PC-3 (cell line): Measurements from ENCODE around the gene CD248. TPM values are rescaled to one million over a fixed set of nuclear protein-coding genes. Genes with fewer than 3 reads are reported as not detected.

Experiments used
- ATAC-seq: fragments of 200-7000 bp; cut with Tn5 transposase; 2 replicates; pipeline ENCODE4 v1.9.1; 2020; ENCODE audit warnings: mild to moderate bottlenecking, moderate library complexity
- BruUV-seq: library from RNA; stranded (reverse); fragments of 400-500 nt; replicated peaks from 2 replicates; lab custom pipeline; 2021; lab: Mats Ljungman, UMichigan
- CTCF ChIA-PET: fragments of 300-600 bp; sonication (Branson Sonifier 250); formaldehyde crosslinking; loops from one replicate; lab custom pipeline; 2022; ENCODE audit warnings: antibody characterized with exemption; lab: Charles Lee
- POLR2A ChIA-PET: fragments of 300-600 bp; sonication (Branson Sonifier 250); formaldehyde crosslinking; loops from one replicate; lab custom pipeline; 2022; ENCODE audit warnings: antibody characterized with exemption; ENCODE audit not compliant: unreplicated experiment; lab: Charles Lee
- DNase-seq: peaks from one replicate; pipeline ENCODE4 v3.0.0-alpha.2; 2015
- H2AFZ ChIP-seq: fragments of 300-600 bp; sonication (generic); 2 replicates; pipeline ENCODE4 v1.6.0; 2016; ENCODE audit warnings: antibody characterized with exemption, low read length
- H3F3A ChIP-seq: fragments of 300-600 bp; sonication (generic); one replicate; pipeline ENCODE4 v1.6.0; 2017; ENCODE audit warnings: antibody characterized with exemption, low read length, control low read depth, mild to moderate bottlenecking; ENCODE audit not compliant: unreplicated experiment
- H3K27ac ChIP-seq: fragments of 300-600 bp; sonication (generic); 2 replicates; pipeline ENCODE4 v1.5.1; 2016; ENCODE audit warnings: mild to moderate bottlenecking, low read length
- H3K27me3 ChIP-seq: fragments of 300-600 bp; sonication (generic); 2 replicates; pipeline ENCODE4 v1.6.1; 2016; ENCODE audit warnings: low read length, mixed read lengths
- H3K36me3 ChIP-seq: fragments of 300-600 bp; sonication (generic); 2 replicates; pipeline ENCODE4 v1.6.1; 2016; ENCODE audit warnings: low read depth, mixed run types, low read length, mixed read lengths
- H3K4me1 ChIP-seq: fragments of 300-600 bp; sonication (generic); 2 replicates; pipeline ENCODE4 v1.5.1; 2016; ENCODE audit warnings: low read length; ENCODE audit not compliant: insufficient read depth
- H3K4me2 ChIP-seq: fragments of 300-600 bp; sonication (generic); 2 replicates; pipeline ENCODE4 v1.6.0; 2016; ENCODE audit warnings: low read length
- H3K4me3 ChIP-seq: fragments of 300-600 bp; sonication (generic); 2 replicates; pipeline ENCODE4 v1.5.1; 2016; ENCODE audit warnings: mild to moderate bottlenecking, low read length, mixed read lengths
- H3K79me2 ChIP-seq: fragments of 300-600 bp; sonication (generic); 2 replicates; pipeline ENCODE4 v1.6.1; 2017; ENCODE audit warnings: low read length, mixed read lengths
- H3K9ac ChIP-seq: fragments of 300-600 bp; sonication (generic); 2 replicates; pipeline ENCODE4 v1.6.0; 2016; ENCODE audit warnings: mild to moderate bottlenecking, low read length
- H3K9me2 ChIP-seq: fragments of 300-600 bp; sonication (generic); replicated peaks from 2 replicates; pipeline ENCODE4 v1.6.1; 2016; ENCODE audit warnings: mixed run types, low read length, mixed read lengths
- H3K9me3 ChIP-seq: fragments of 300-600 bp; sonication (generic); 2 replicates; pipeline ENCODE4 v1.6.1; 2016; ENCODE audit warnings: low read length, mixed read lengths
- H4K20me1 ChIP-seq: fragments of 300-600 bp; sonication (generic); 2 replicates; pipeline ENCODE4 v1.6.1; 2016; ENCODE audit warnings: low read length, mixed read lengths
- CTCF ChIP-seq: fragments of 300-600 bp; sonication (generic); conservative IDR thresholded peaks from 2 replicates; pipeline ENCODE4 v1.5.1; 2017; ENCODE audit warnings: antibody characterized with exemption, low read depth, mild to moderate bottlenecking, low read length
- EZH2 ChIP-seq: fragments of 300-600 bp; sonication (generic); IDR thresholded peaks from one replicate; pipeline ENCODE4 v1.6.1; 2017; ENCODE audit warnings: antibody characterized with exemption, mild to moderate bottlenecking, low read length; ENCODE audit not compliant: unreplicated experiment
- EZH2phosphoT487 ChIP-seq: fragments of 300-600 bp; sonication (generic); IDR thresholded peaks from 2 replicates; pipeline ENCODE4 v1.6.1; 2018; ENCODE audit warnings: mild to moderate bottlenecking, antibody characterized with exemption, low read length, borderline replicate concordance
- intact Hi-C: fragments of 100-400 bp; cut with micrococcal nuclease; formaldehyde crosslinking; loops from 2 replicates; pipeline ENCODE4 v1.9.0; 2023
- total RNA-seq: library from RNA; depleted of rRNA; stranded (reverse); fragments of >200 nt; gene quantifications from 2 replicates; pipeline ENCODE4 v1.2.3, GENCODE V29; 2014

CD248 gene
- total RNA-seq, 1 experiment from 2014 or later: not detected

DNA sequence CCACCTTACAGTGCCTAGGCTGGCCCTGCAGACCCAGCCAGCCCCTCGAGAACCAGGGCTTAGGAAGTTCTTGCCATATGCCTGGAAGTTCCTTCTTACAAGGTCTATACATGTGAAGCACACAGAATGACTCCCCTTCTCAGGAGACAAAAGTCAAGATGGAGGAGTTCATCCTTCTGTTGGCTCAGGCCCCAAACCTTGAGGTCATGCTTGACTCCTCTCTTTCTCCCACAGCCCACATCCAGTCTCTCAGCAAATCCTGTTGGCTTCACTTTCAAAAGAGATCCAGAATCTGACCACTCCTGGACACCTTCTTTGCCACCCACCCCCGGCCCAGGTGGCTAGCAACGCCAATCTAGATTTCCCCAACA, 1.7 kb upstream of the CD248 start:
- ChIA-PET POLR2A (no interaction called here), CTCF (no interaction called here)
- no peak for ATAC-seq
- Histone ChIP-seq H3K27me3 (no peaks in the 10 kb centered on the region), H3K9ac (no peak overlapping the region), H3K79me2 (no peaks in the 10 kb centered on the region), H3K9me2 (no peaks in the 10 kb centered on the region), H4K20me1 (no peaks in the 10 kb centered on the region), H3K27ac (no peak overlapping the region), H3K36me3 (no peaks in the 10 kb centered on the region), H2AFZ (no peak overlapping the region), H3K4me1 (no peaks in the 10 kb centered on the region), H3K4me2 (no peak overlapping the region), H3F3A (no peaks in the 10 kb centered on the region), H3K9me3 (no peaks in the 10 kb centered on the region), H3K4me3 (no peak overlapping the region)
- DNase-seq: no peak
- intact Hi-C loops: no loop called here
- no TSS peak for BruUV-seq
- TF ChIP-seq CTCF (no peak), EZH2 (no peak), EZH2phosphoT487 (no peak)

DNA sequence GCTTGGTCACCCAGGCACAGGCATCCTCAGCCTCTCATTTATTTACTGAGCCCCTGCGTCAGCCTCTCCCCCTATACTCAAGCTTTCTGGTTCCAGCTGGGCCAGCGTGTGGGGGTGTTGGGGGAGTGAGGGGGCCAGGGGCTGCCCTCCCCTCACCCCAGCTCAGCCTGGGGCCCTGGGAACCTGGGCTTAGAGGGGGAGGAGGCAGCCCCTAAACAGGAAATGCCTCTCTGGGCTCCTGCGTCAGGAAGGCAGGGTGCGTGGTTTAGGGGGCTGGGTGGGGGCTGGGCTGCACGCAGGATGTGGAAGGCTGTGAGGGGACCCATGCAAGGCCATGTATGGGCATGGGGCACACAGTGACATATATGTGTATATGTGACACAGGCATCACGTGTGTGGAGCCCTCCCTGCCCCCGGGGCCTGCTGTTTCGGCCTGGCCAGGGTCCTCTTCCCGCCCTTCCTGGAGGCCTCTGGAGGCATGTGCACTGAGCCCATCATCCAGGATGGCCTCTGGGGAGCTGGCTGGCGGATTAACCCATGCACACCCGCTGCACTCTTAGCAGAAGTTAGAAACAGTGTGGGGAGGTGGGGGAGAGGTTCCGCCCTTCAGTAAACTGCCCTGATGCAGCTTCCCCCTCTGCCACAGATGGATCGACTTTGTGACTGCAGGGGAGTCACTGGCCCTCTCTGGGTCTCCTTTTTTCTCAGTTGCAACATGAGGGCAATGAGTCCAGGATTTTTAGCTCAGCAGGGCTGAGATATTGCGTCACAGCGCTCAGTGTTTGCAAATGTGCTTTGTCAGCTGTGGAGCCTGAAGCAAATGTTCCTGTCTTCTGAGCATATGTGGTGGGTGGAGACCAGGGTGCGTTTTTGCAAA, 1.1 kb upstream of the CD248 start:
- Histone ChIP-seq H4K20me1 (no peaks in the 10 kb centered on the region), H3F3A (no peaks in the 10 kb centered on the region), H3K27me3 (no peaks in the 10 kb centered on the region), H3K79me2 (no peaks in the 10 kb centered on the region), H3K27ac (no peak overlapping the region), H3K4me3 (no peak overlapping the region), H2AFZ (no peak overlapping the region), H3K9me3 (no peaks in the 10 kb centered on the region), H3K4me2 (no peak overlapping the region), H3K36me3 (no peaks in the 10 kb centered on the region), H3K9me2 (no peaks in the 10 kb centered on the region), H3K9ac (no peak overlapping the region), H3K4me1 (peaks cover 4% of the 10 kb centered on the region)
- ATAC-seq (no peak), DNase-seq (no peak)
- no TSS peak for BruUV-seq
- POLR2A ChIA-PET: no interaction called here
- intact Hi-C loops: no loop called here
- TF ChIP-seq EZH2: no peak
- TF ChIP-seq EZH2phosphoT487: no peak
- TF ChIP-seq CTCF: no peak
- CTCF ChIA-PET: interaction anchor here (0.6 kb wide), 2 partner anchors 16 to 255 kb away, joined by 4 to 11 read pairs; no protein-coding TSS in a partner anchor

DNA sequence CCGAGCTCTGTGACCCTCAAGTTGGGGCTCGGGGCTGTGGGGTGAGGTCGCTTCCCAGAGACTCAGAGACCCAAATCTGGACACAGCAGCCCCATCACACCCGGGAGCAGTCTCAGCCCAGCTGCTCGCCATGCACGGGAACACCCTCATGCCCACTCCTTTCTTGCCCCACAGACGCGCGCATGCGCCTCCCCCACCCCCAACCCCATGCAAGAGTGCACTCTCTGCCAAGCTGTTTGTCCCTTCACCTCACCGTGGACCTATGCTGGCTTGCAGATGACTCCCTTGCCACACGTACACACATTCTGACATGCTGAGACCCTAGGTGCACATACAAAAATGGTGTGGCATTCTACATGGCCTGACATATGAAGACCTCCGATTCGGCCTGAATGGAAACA, 478 bp upstream of the CD248 start:
- no peaks in the 10 kb centered on the region for H3K9me3 ChIP-seq
- BruUV-seq: no TSS peak
- ChIA-PET CTCF (interaction anchor here (0.6 kb wide), 2 partner anchors 15 to 255 kb away, joined by 4 to 11 read pairs; no protein-coding TSS in a partner anchor), POLR2A (no interaction called here)
- H3K27me3 ChIP-seq: no peaks in the 10 kb centered on the region
- no peak overlapping the region for H3K4me3 ChIP-seq
- H3K36me3 ChIP-seq: no peaks in the 10 kb centered on the region
- TF ChIP-seq EZH2 (no peak), EZH2phosphoT487 (no peak), CTCF (no peak)
- peaks cover 5% of the 10 kb centered on the region for H3K4me1 ChIP-seq
- no peak overlapping the region for H3K27ac ChIP-seq
- no peak overlapping the region for H3K4me2 ChIP-seq
- H3K79me2 ChIP-seq: no peaks in the 10 kb centered on the region
- H3K9me2 ChIP-seq: no peaks in the 10 kb centered on the region
- no peak overlapping the region for H3K9ac ChIP-seq
- DNase-seq (no peak), ATAC-seq (no peak)
- H2AFZ ChIP-seq: no peak overlapping the region
- no peaks in the 10 kb centered on the region for H4K20me1 ChIP-seq
- intact Hi-C loops: no loop called here
- H3F3A ChIP-seq: no peaks in the 10 kb centered on the region
